A549 (cell line): ENCODE data around the gene NGFR. TPM values are rescaled to one million over a fixed set of nuclear protein-coding genes. Genes with fewer than 3 reads are reported as not detected.

Experiments used
- ATAC-seq, 2 experiments: fragments of 200-7000 bp in 1 of 2; fragments of >200 bp in 1 of 2; cut with Nextera tagmentation in 1 of 2; cut with Tn5 transposase in 1 of 2; 3 replicates each; pipeline versions ENCODE4 v1.8.0 to v1.9.1; 2018 to 2020; ENCODE audit warnings: mild to moderate bottlenecking in 1 of 2, moderate library complexity in 1 of 2
- CTCF ChIA-PET: fragments of 300-600 bp; sonication (Branson Sonifier 250); formaldehyde crosslinking; extraction: SDS; loops from one replicate; lab custom pipeline; 2021; ENCODE audit warnings: antibody characterized with exemption, inconsistent platforms; lab: Yijun Ruan, JAX
- POLR2A ChIA-PET: fragments of 350-600 bp; formaldehyde crosslinking; extraction: SDS; loops from one replicate; lab custom pipeline; 2021; ENCODE audit warnings: antibody characterized with exemption, inconsistent platforms; lab: Yijun Ruan, JAX
- DNase-seq, 2 experiments: peaks; one replicate each; pipeline versions ENCODE4 v3.0.0 to v3.0.0-alpha.2; 2011 to 2016; ENCODE audit warnings: low read depth in 1 of 2, low spot score in 1 of 2
- FAIRE-seq: peaks from 2 replicates; lab custom pipeline; 2011; peaks lifted over from hg19 to GRCh38; lab: Jason Lieb, UNC
- H3K27ac ChIP-seq, 2 experiments: fragments of >200 bp; sonication (Bioruptor Twin); formaldehyde crosslinking; 3 replicates each; pipeline ENCODE4 v1.5.1; 2016 to 2017
- H3K4me1 ChIP-seq: fragments of >200 bp; sonication (Bioruptor Twin); formaldehyde crosslinking; 3 replicates; pipeline ENCODE4 v1.6.1; 2016
- H3K4me2 ChIP-seq: fragments of >200 bp; sonication (Bioruptor Twin); formaldehyde crosslinking; 3 replicates; pipeline ENCODE4 v1.6.1; 2016
- H3K4me3 ChIP-seq: fragments of >200 bp; sonication (Bioruptor Twin); formaldehyde crosslinking; 3 replicates; pipeline ENCODE4 v1.5.1; 2016
- H3K9me3 ChIP-seq: fragments of >200 bp; sonication (Bioruptor Twin); formaldehyde crosslinking; 3 replicates; pipeline ENCODE4 v1.6.1; 2016
- ATOH8 ChIP-seq: fragments of 250-450 bp; sonication (Bioruptor Pico); IDR thresholded peaks from 2 replicates; pipeline ENCODE4 v1.5.0; 2020; ENCODE audit warnings: low read depth, mild to moderate bottlenecking, moderate library complexity
- CEBPB ChIP-seq, 2 experiments: fragments of >200 bp in 1 of 2; sonication (Bioruptor Twin) in 1 of 2; formaldehyde crosslinking in 1 of 2; IDR thresholded peaks; 2 replicates each; pipeline ENCODE4 v1.6.1; 2012 to 2016
- CHD4 ChIP-seq: fragments of 200-600 bp; sonication (generic); IDR thresholded peaks from 2 replicates; pipeline ENCODE4 v1.6.1; 2016; ENCODE audit warnings: antibody characterized with exemption, mild to moderate bottlenecking, borderline replicate concordance
- CTCF ChIP-seq: fragments of >200 bp; sonication (Bioruptor Twin); formaldehyde crosslinking; IDR thresholded peaks from 3 replicates; pipeline ENCODE4 v1.5.1; 2016
- EHF ChIP-seq: fragments of 250-450 bp; sonication (Bioruptor Pico); IDR thresholded peaks from 2 replicates; pipeline ENCODE4 v1.5.0; 2020; ENCODE audit warnings: mild to moderate bottlenecking
- ELK1 ChIP-seq: fragments of 150-350 bp; IDR thresholded peaks from 2 replicates; pipeline ENCODE4 v1.6.1; 2014; ENCODE audit warnings: low read depth, mild to moderate bottlenecking, low read length
- FOSL2 ChIP-seq, 2 experiments: fragments of 450-650 bp in 1 of 2; fragments of >200 bp in 1 of 2; sonication (Bioruptor Twin) in 1 of 2; formaldehyde crosslinking; IDR thresholded peaks; 2 replicates each; pipeline versions ENCODE4 v1.5.0 to v1.6.1; 2016 to 2020; ENCODE audit warnings: mild to moderate bottlenecking in 1 of 2, moderate library complexity in 1 of 2
- HDAC2 ChIP-seq: fragments of 200-600 bp; sonication (generic); IDR thresholded peaks from 2 replicates; pipeline ENCODE4 v1.6.1; 2016
- HES2 ChIP-seq: fragments of >200 bp; sonication (Bioruptor Twin); formaldehyde crosslinking; IDR thresholded peaks from 2 replicates; pipeline ENCODE4 v1.6.1; 2016
- HOXA7 ChIP-seq: fragments of 250-450 bp; sonication (Bioruptor Pico); IDR thresholded peaks from 2 replicates; pipeline ENCODE4 v1.5.0; 2020; ENCODE audit warnings: mild to moderate bottlenecking, moderate library complexity
- HOXB13 ChIP-seq: fragments of 250-450 bp; sonication (Bioruptor Pico); IDR thresholded peaks from 2 replicates; pipeline ENCODE4 v1.5.0; 2020; ENCODE audit warnings: low read depth, mild to moderate bottlenecking, moderate library complexity
- MAFK ChIP-seq: fragments of 450-650 bp; IDR thresholded peaks from 2 replicates; pipeline ENCODE4 v1.6.1; 2014; ENCODE audit not compliant: partially characterized antibody
- NPAS2 ChIP-seq: fragments of 250-450 bp; sonication (Bioruptor Pico); IDR thresholded peaks from 2 replicates; pipeline ENCODE4 v1.8.0; 2022; ENCODE audit warnings: mild to moderate bottlenecking, moderate library complexity, borderline replicate concordance
- PHF8 ChIP-seq: fragments of 200-600 bp; sonication (generic); IDR thresholded peaks from 2 replicates; pipeline ENCODE4 v1.6.1; 2016; ENCODE audit warnings: low read depth, mild to moderate bottlenecking, antibody characterized with exemption, moderate library complexity, borderline replicate concordance
- RAD21 ChIP-seq, 2 experiments: fragments of >200 bp in 1 of 2; sonication (Bioruptor Twin) in 1 of 2; formaldehyde crosslinking in 1 of 2; IDR thresholded peaks in 1 of 2; conservative IDR thresholded peaks in 1 of 2; 2 replicates in 1 of 2; 3 replicates in 1 of 2; pipeline ENCODE4 v1.6.1; 2012 to 2018; ENCODE audit warnings: inconsistent platforms in 1 of 2
- RARB ChIP-seq: fragments of 250-450 bp; sonication (Bioruptor Pico); IDR thresholded peaks from 2 replicates; pipeline ENCODE4 v1.8.0; 2021; ENCODE audit warnings: mild to moderate bottlenecking, moderate library complexity
- RFX5 ChIP-seq: fragments of 450-650 bp; IDR thresholded peaks from 2 replicates; pipeline ENCODE4 v1.7.1; 2014; ENCODE audit warnings: antibody characterized with exemption, mild to moderate bottlenecking, moderate library complexity
- RNF2 ChIP-seq: fragments of 200-600 bp; sonication (generic); IDR thresholded peaks from 2 replicates; pipeline ENCODE4 v1.6.1; 2016; ENCODE audit warnings: low read depth, mild to moderate bottlenecking, antibody characterized with exemption, moderate library complexity, borderline replicate concordance
- SMC3 ChIP-seq: fragments of >200 bp; sonication (Bioruptor Twin); formaldehyde crosslinking; IDR thresholded peaks from 3 replicates; pipeline ENCODE4 v1.6.1; 2018; ENCODE audit warnings: inconsistent platforms
- SREBF2 ChIP-seq: fragments of 450-650 bp; IDR thresholded peaks from 2 replicates; pipeline ENCODE4 v1.6.1; 2014; ENCODE audit warnings: mild to moderate bottlenecking, moderate library complexity
- ZFP36 ChIP-seq: fragments of 450-650 bp; IDR thresholded peaks from 2 replicates; pipeline ENCODE4 v1.6.1; 2014; ENCODE audit warnings: borderline replicate concordance; ENCODE audit not compliant: partially characterized antibody
- ZSCAN20 ChIP-seq: fragments of 250-450 bp; sonication (Bioruptor Pico); IDR thresholded peaks from 2 replicates; pipeline ENCODE4 v1.8.0; 2022; ENCODE audit warnings: mild to moderate bottlenecking, moderate library complexity
- WGBS: methylation state at CpG from one replicate; pipeline ENCODE4 v1.1.6; 2017; ENCODE audit errors: missing lambda C conversion rate; 5-methylcytosine and 5-hydroxymethylcytosine counted together
- polyA plus RNA-seq, 4 experiments: library from polyadenylated mRNA; depleted of rRNA in 3 of 4; stranded (reverse); fragments of >200 nt; fragmentation: RNase III in 1 of 4; extraction: RNeasy Plus Mini Kit Qiagen cat#74134 plus additional on column Dnase treatment in 1 of 4; gene quantifications; 2 replicates in 3 of 4; 3 replicates in 1 of 4; pipeline ENCODE4 v1.2.3, GENCODE V29; 2011 to 2017

NGFR gene
- polyA plus RNA-seq, 2 of the 4 experiments (the other 2 are of a cell fraction): 0.13 to 0.18 TPM

GRCh38 chr17:49471089-49471683, 23.9 kb upstream of the NGFR start:
- CTCF ChIA-PET: interaction anchor here (0.7 to 2.1 kb wide), 8 partner anchors 8 to 86 kb away, joined by 3 to 13 read pairs (median 4); no protein-coding TSS in a partner anchor

GRCh38 chr17:49471769-49472168, 23.3 kb upstream of the NGFR start:
- Histone ChIP-seq H3K4me3 (no peak overlapping the region), H3K27ac (no peak overlapping the region), H3K4me1 (no peaks in the 10 kb centered on the region), H3K9me3 (peaks cover 4% of the 10 kb centered on the region; the same call in 1 of the 3 replicates), H3K4me2 (no peak overlapping the region)
- ChIA-PET POLR2A (no interaction called here), CTCF (interaction anchor here (1.0 to 2.1 kb wide), 8 partner anchors 10 to 85 kb away, joined by 3 to 13 read pairs (median 4); no protein-coding TSS in a partner anchor)
- WGBS: 72% methylated on average over 1 of the region's 1 CpG
- FAIRE-seq (no peak), ATAC-seq (no peak), DNase-seq (no peak)
- TF ChIP-seq ATOH8 (CRISPR knock-in tag) (no peak), ZFP36 (peak; percentile 64)

More at GRCh38 chr17:49471089-49471683, 23.9 kb upstream of the NGFR start:
- H3K4me2 ChIP-seq: no peak overlapping the region
- ATAC-seq (peak in 1 of 2 experiments; percentile 32; a peak in 3 of 6 replicates), DNase-seq (no peak), FAIRE-seq (no peak)
- no peak overlapping the region for H3K4me3 ChIP-seq
- H3K4me1 ChIP-seq: no peaks in the 10 kb centered on the region
- H3K27ac ChIP-seq: no peak overlapping the region
- POLR2A ChIA-PET: no interaction called here
- H3K9me3 ChIP-seq: peaks cover 4% of the 10 kb centered on the region; the same call in 1 of the 3 replicates
- no peak for TF ChIP-seq HDAC2
- TF ChIP-seq MAFK: no peak
- TF ChIP-seq FOSL2 (IDR thresholded peaks at IDR 0.05): no peak
- no peak for TF ChIP-seq FOSL2 (CRISPR knock-in tag; IDR thresholded peaks at IDR 0.05)
- no peak for TF ChIP-seq RNF2
- no peak for TF ChIP-seq PHF8
- TF ChIP-seq RARB (CRISPR knock-in tag): no peak
- TF ChIP-seq HOXB13 (CRISPR knock-in tag): no peak
- TF ChIP-seq CEBPB (IDR thresholded peaks at IDR 0.05): no peak
- TF ChIP-seq ZSCAN20 (CRISPR knock-in tag): no peak
- no peak for TF ChIP-seq ELK1
- no peak for TF ChIP-seq NPAS2 (CRISPR knock-in tag)
- no peak for TF ChIP-seq HES2
- TF ChIP-seq CTCF: no peak
- TF ChIP-seq EHF (CRISPR knock-in tag): no peak
- TF ChIP-seq SMC3: no peak
- no peak for TF ChIP-seq RFX5
- no peak for TF ChIP-seq HOXA7
- no peak for TF ChIP-seq RAD21 (conservative IDR thresholded peaks at IDR 0.05 in 1 of 2, IDR thresholded peaks at IDR 0.05 in 1 of 2)
- TF ChIP-seq CHD4: no peak
- no peak for TF ChIP-seq SREBF2
- WGBS: 51% methylated on average over 13 of the region's 13 CpGs
